ENCODE results near the gene CDADC1. TPM values are rescaled to one million over a fixed set of nuclear protein-coding genes. Genes with fewer than 3 reads are reported as not detected.

The CDADC1 gene
- total RNA-seq, 1 donor from 2014 or later: 1.7 TPM

GRCh38 chr13:49213997-49214916 lies 33.5 kb upstream of the CDADC1 start:
- Histone ChIP-seq H3K9me3 (ENCODE audit: low read depth) (no peaks in the 10 kb centered on the region), H3K79me2 (ENCODE audit: low read depth) (no peaks in the 10 kb centered on the region), H2AFZ (replicated peaks) (no peak overlapping the region), H3K9ac (no peak overlapping the region), H3K36me3 (no peaks in the 10 kb centered on the region), H4K20me1 (ENCODE audit: low read depth) (no peaks in the 10 kb centered on the region), H3F3A (ENCODE audit: low read depth) (peaks cover 8% of the 10 kb centered on the region), H3K27ac (no peak overlapping the region), H3K4me3 (no peak overlapping the region), H3K4me1 (no peaks in the 10 kb centered on the region), H3K4me2 (no peak overlapping the region), H3K27me3 (peaks cover 34% of the 10 kb centered on the region)
- H3K36me3 Mint-ChIP-seq: peaks cover 10% of the 10 kb centered on the region
- TF ChIP-seq EZH2 (IDR thresholded peaks at IDR 0.05) (no peak), CTCF (IDR thresholded peaks at IDR 0.05) (no peak), EZH2phosphoT487 (IDR thresholded peaks at IDR 0.05) (no peak)
- no peak overlapping the region for H3K27ac Mint-ChIP-seq
- no peak for DNase-seq (ENCODE audit: low spot score)
- H3K9me3 Mint-ChIP-seq: no peaks in the 10 kb centered on the region
- peaks cover 28% of the 10 kb centered on the region for H3K27me3 Mint-ChIP-seq (ENCODE audit: insufficient read depth, low read depth)
- H3K4me1 Mint-ChIP-seq: peaks cover 23% of the 10 kb centered on the region
- no peak overlapping the region for H3K4me3 Mint-ChIP-seq

- no peak overlapping the region for H3K4me2 ChIP-seq
- H3K9me3 Mint-ChIP-seq: no peaks in the 10 kb centered on the region
- no peak for TF ChIP-seq EZH2 (IDR thresholded peaks at IDR 0.05)
- TF ChIP-seq EZH2phosphoT487 (IDR thresholded peaks at IDR 0.05): no peak
- no peak for TF ChIP-seq CTCF (IDR thresholded peaks at IDR 0.05)
- H3K27me3 ChIP-seq: peaks cover 40% of the 10 kb centered on the region
- H3K4me3 ChIP-seq: no peak overlapping the region
- no peaks in the 10 kb centered on the region for H3K79me2 ChIP-seq (ENCODE audit: low read depth)
- H3K9ac ChIP-seq: no peak overlapping the region
- peaks cover 12% of the 10 kb centered on the region for H3K36me3 Mint-ChIP-seq
- no peak overlapping the region for H3K27ac Mint-ChIP-seq
- H3K4me1 ChIP-seq: no peaks in the 10 kb centered on the region
- DNase-seq (ENCODE audit: low spot score): no peak
- H2AFZ ChIP-seq (replicated peaks): no peak overlapping the region
- H3K27ac ChIP-seq: no peak overlapping the region
- no peaks in the 10 kb centered on the region for H3K9me3 ChIP-seq (ENCODE audit: low read depth)
- H3K4me3 Mint-ChIP-seq: peak overlapping the region; percentile 20
- H3K27me3 Mint-ChIP-seq (ENCODE audit: insufficient read depth, low read depth): peaks cover 35% of the 10 kb centered on the region
- H3K36me3 ChIP-seq: no peaks in the 10 kb centered on the region
- H3K4me1 Mint-ChIP-seq: peaks cover 27% of the 10 kb centered on the region
- H3F3A ChIP-seq (ENCODE audit: low read depth): peaks cover 15% of the 10 kb centered on the region
- no peaks in the 10 kb centered on the region for H4K20me1 ChIP-seq (ENCODE audit: low read depth)
Observed at GRCh38 chr13:49214917-49215376, 32.8 kb upstream of the CDADC1 start.

- Histone ChIP-seq H3K9ac (no peak overlapping the region), H3K4me1 (no peaks in the 10 kb centered on the region), H3K27ac (no peak overlapping the region), H3K79me2 (ENCODE audit: low read depth) (no peaks in the 10 kb centered on the region), H3K4me3 (no peak overlapping the region), H4K20me1 (ENCODE audit: low read depth) (peaks cover 4% of the 10 kb centered on the region), H3K9me3 (ENCODE audit: low read depth) (no peaks in the 10 kb centered on the region), H3K4me2 (no peak overlapping the region), H2AFZ (replicated peaks) (no peak overlapping the region), H3K36me3 (no peaks in the 10 kb centered on the region), H3F3A (ENCODE audit: low read depth) (peaks cover 17% of the 10 kb centered on the region), H3K27me3 (peaks cover 54% of the 10 kb centered on the region)
- Mint-ChIP-seq H3K9me3 (peaks cover 2% of the 10 kb centered on the region), H3K36me3 (peaks cover 7% of the 10 kb centered on the region), H3K27me3 (ENCODE audit: insufficient read depth, low read depth) (peaks cover 42% of the 10 kb centered on the region), H3K27ac (no peak overlapping the region), H3K4me1 (peaks cover 29% of the 10 kb centered on the region), H3K4me3 (no peak overlapping the region)
- DNase-seq (ENCODE audit: low spot score): no peak
- TF ChIP-seq CTCF (IDR thresholded peaks at IDR 0.05) (no peak), EZH2 (IDR thresholded peaks at IDR 0.05) (no peak), EZH2phosphoT487 (IDR thresholded peaks at IDR 0.05) (no peak)
Observed at GRCh38 chr13:49216334-49216733, 31.4 kb upstream of the CDADC1 start.

Measured in neural progenitor cell (in vitro differentiated cells).